SK-N-SH (cell line): Measurements from ENCODE around the gene FAM240A. TPM values are rescaled to one million over a fixed set of nuclear protein-coding genes. Genes with fewer than 3 reads are reported as not detected.

ENCODE experiments used
- CTCF ChIA-PET: fragments of 300-600, 350-600 bp; formaldehyde crosslinking; extraction: SDS; loops from one replicate; lab custom pipeline; 2021; lab: Yijun Ruan, JAX
- POLR2A ChIA-PET: fragments of 350-600 bp; sonication (Branson Sonifier 250); formaldehyde crosslinking; extraction: SDS; loops from one replicate; lab custom pipeline; 2020; ENCODE audit warnings: antibody characterized with exemption, inconsistent platforms; lab: Yijun Ruan, JAX
- DNase-seq: peaks from one replicate; pipeline ENCODE4 v3.0.0; 2012
- H2AFZ ChIP-seq: fragments of 200-600 bp; sonication (generic); 2 replicates; pipeline ENCODE4 v1.8.1; 2016; ENCODE audit warnings: antibody characterized with exemption, mild to moderate bottlenecking, low read depth
- H3F3A ChIP-seq: fragments of 200-600 bp; sonication (generic); replicated peaks from 2 replicates; pipeline ENCODE3; 2016; ENCODE audit warnings: antibody characterized with exemption, mild to moderate bottlenecking; ENCODE audit not compliant: insufficient read depth
- H3K27ac ChIP-seq, 2 experiments: fragments of 200-500 bp in 1 of 2; fragments of 200-600 bp in 1 of 2; sonication (Bioruptor generic) in 1 of 2; sonication (generic), shearing (Covaris generic) in 1 of 2; 2 replicates each; pipeline versions ENCODE4 v1.5.1 to v1.6.1; 2014 to 2016; ENCODE audit warnings: low read depth in 2 of 2, inconsistent platforms in 1 of 2, low read length in 1 of 2, mild to moderate bottlenecking in 1 of 2, mixed read lengths in 1 of 2
- H3K27me3 ChIP-seq: fragments of 200-600 bp; sonication (generic), shearing (Covaris generic); 2 replicates; pipeline ENCODE4 v1.6.1; 2016; ENCODE audit warnings: mixed run types; ENCODE audit not compliant: insufficient read depth
- H3K36me3 ChIP-seq, 2 experiments: fragments of 200-500 bp in 1 of 2; fragments of 200-600 bp in 1 of 2; sonication (Bioruptor generic) in 1 of 2; sonication (generic) in 1 of 2; replicated peaks in 1 of 2; 2 replicates each; pipeline versions ENCODE3 to v1.5.1; 2014 to 2016; ENCODE audit warnings: low read length in 1 of 2, mild to moderate bottlenecking in 1 of 2; ENCODE audit not compliant: insufficient read depth in 2 of 2, control insufficient read depth in 1 of 2
- H3K4me1 ChIP-seq, 2 experiments: fragments of 200-500 bp in 1 of 2; fragments of 200-600 bp in 1 of 2; sonication (Bioruptor generic) in 1 of 2; sonication (generic), shearing (Covaris generic) in 1 of 2; 2 replicates each; pipeline versions ENCODE4 v1.5.1 to v1.6.1; 2014 to 2016; ENCODE audit warnings: low read depth in 1 of 2, low read length in 1 of 2, mixed run types in 1 of 2; ENCODE audit not compliant: insufficient read depth in 2 of 2, control insufficient read depth in 1 of 2
- H3K4me2 ChIP-seq: fragments of 200-600 bp; sonication (generic), shearing (Covaris generic); 2 replicates; pipeline ENCODE4 v1.6.1; 2017; ENCODE audit warnings: mixed run types
- H3K4me3 ChIP-seq, 2 experiments: fragments of 200-500 bp in 1 of 2; fragments of 200-600 bp in 1 of 2; sonication (Bioruptor generic) in 1 of 2; sonication (generic), shearing (Covaris generic) in 1 of 2; 2 replicates each; pipeline versions ENCODE4 v1.5.1 to v1.8.1; 2014 to 2016; ENCODE audit warnings: low read depth in 2 of 2, inconsistent platforms in 1 of 2, low read length in 1 of 2, mild to moderate bottlenecking in 1 of 2, mixed read lengths in 1 of 2, moderate library complexity in 1 of 2
- H3K79me2 ChIP-seq: fragments of 200-600 bp; sonication (generic); 2 replicates; pipeline ENCODE4 v1.8.1; 2017; ENCODE audit warnings: mild to moderate bottlenecking; ENCODE audit not compliant: insufficient read depth
- H3K9ac ChIP-seq: fragments of 200-600 bp; sonication (generic); 2 replicates; pipeline ENCODE4 v1.6.1; 2017; ENCODE audit warnings: mixed run types
- H3K9me2 ChIP-seq: fragments of 200-600 bp; sonication (generic); 2 replicates; pipeline ENCODE4 v1.6.1; 2017; ENCODE audit warnings: mixed run types
- H3K9me3 ChIP-seq: fragments of 200-600 bp; sonication (generic); 2 replicates; pipeline ENCODE4 v1.6.1; 2017; ENCODE audit warnings: mixed run types, mild to moderate bottlenecking, moderate library complexity
- H4K20me1 ChIP-seq: fragments of 200-600 bp; sonication (generic); 2 replicates; pipeline ENCODE4 v1.6.1; 2017; ENCODE audit warnings: mild to moderate bottlenecking, mixed run types; ENCODE audit not compliant: insufficient read depth
- CHD2 ChIP-seq: fragments of 150-350 bp; IDR thresholded peaks from 2 replicates; pipeline ENCODE4 v1.6.1; 2018; ENCODE audit warnings: low read length; ENCODE audit not compliant: partially characterized antibody
- EP300 ChIP-seq, 2 experiments: IDR thresholded peaks; 2 replicates each; pipeline versions ENCODE4 v1.4.0 to v1.6.1; 2012; ENCODE audit warnings: borderline replicate concordance in 1 of 2, low read depth in 1 of 2, low read length in 1 of 2
- FOSL2 ChIP-seq: IDR thresholded peaks from 2 replicates; pipeline ENCODE4 v1.4.0; 2012; ENCODE audit warnings: low read depth, mild to moderate bottlenecking, moderate library complexity, borderline replicate concordance
- FOXJ3 ChIP-seq: sonication (generic); formaldehyde crosslinking; IDR thresholded peaks from 2 replicates; pipeline ENCODE4 v1.5.1; 2020; ENCODE audit warnings: mild to moderate bottlenecking, missing genetic modification reagents
- FOXM1 ChIP-seq: IDR thresholded peaks from 2 replicates; pipeline ENCODE4 v1.4.0; 2012; ENCODE audit warnings: low read depth, mild to moderate bottlenecking
- GABPA ChIP-seq: IDR thresholded peaks from 2 replicates; pipeline ENCODE4 v1.4.0; 2012; ENCODE audit warnings: low read depth, mild to moderate bottlenecking
- IRF3 ChIP-seq: fragments of 150-350 bp; IDR thresholded peaks from 2 replicates; pipeline ENCODE4 v1.6.1; 2016; ENCODE audit warnings: mild to moderate bottlenecking, low read depth, low read length
- JUND ChIP-seq: IDR thresholded peaks from 2 replicates; pipeline ENCODE4 v1.4.0; 2012
- MAX ChIP-seq: IDR thresholded peaks from 2 replicates; pipeline ENCODE4 v1.4.0; 2012; ENCODE audit warnings: low read depth
- MEF2A ChIP-seq: IDR thresholded peaks from 2 replicates; pipeline ENCODE4 v1.4.0; 2012; ENCODE audit warnings: low read depth, borderline replicate concordance
- MXI1 ChIP-seq: IDR thresholded peaks from 2 replicates; pipeline ENCODE4 v1.6.1; 2012; ENCODE audit warnings: mild to moderate bottlenecking, low read depth, low read length, improper control_type of control experiment
- NRF1 ChIP-seq: IDR thresholded peaks from 2 replicates; pipeline ENCODE4 v1.6.1; 2012; ENCODE audit warnings: low read depth, mild to moderate bottlenecking, low read length
- RAD21 ChIP-seq: IDR thresholded peaks from 2 replicates; pipeline ENCODE4 v1.6.1; 2012; ENCODE audit warnings: mild to moderate bottlenecking, low read length
- RCOR1 ChIP-seq: fragments of 150-350 bp; IDR thresholded peaks from 2 replicates; pipeline ENCODE4 v1.6.1; 2017; ENCODE audit warnings: antibody characterized with exemption, low read length
- RXRA ChIP-seq: IDR thresholded peaks from 2 replicates; pipeline ENCODE4 v1.4.0; 2012; ENCODE audit warnings: low read depth, mild to moderate bottlenecking, borderline replicate concordance
- SIN3A ChIP-seq: IDR thresholded peaks from 2 replicates; pipeline ENCODE4 v1.6.1; 2012; ENCODE audit warnings: low read depth, mild to moderate bottlenecking, low read length, moderate library complexity, borderline replicate concordance
- TAF1 ChIP-seq: IDR thresholded peaks from 2 replicates; pipeline ENCODE4 v1.6.1; 2012; ENCODE audit warnings: low read depth, mild to moderate bottlenecking, low read length, moderate library complexity, borderline replicate concordance
- TCF12 ChIP-seq: IDR thresholded peaks from 2 replicates; pipeline ENCODE4 v1.4.0; 2012
- TEAD4 ChIP-seq: IDR thresholded peaks from 2 replicates; pipeline ENCODE4 v1.4.0; 2012; ENCODE audit warnings: mild to moderate bottlenecking, borderline replicate concordance; ENCODE audit not compliant: insufficient read depth
- USF2 ChIP-seq: fragments of 150-350 bp; IDR thresholded peaks from 2 replicates; pipeline ENCODE4 v1.6.1; 2017; ENCODE audit warnings: antibody characterized with exemption, low read length, low read depth, borderline replicate concordance
- YY1 ChIP-seq: IDR thresholded peaks from 2 replicates; pipeline ENCODE4 v1.4.0; 2012; ENCODE audit warnings: low read depth, mild to moderate bottlenecking
- WGBS: methylation state at CpG from one replicate; pipeline ENCODE4 v1.1.6; 2017; ENCODE audit warnings: low lambda C conversion rate; 5-methylcytosine and 5-hydroxymethylcytosine counted together
- polyA plus RNA-seq, 3 experiments: library from polyadenylated mRNA; depleted of rRNA; stranded (reverse); fragments of >200 nt; gene quantifications; 2 replicates each; pipeline ENCODE4 v1.2.3, GENCODE V29; 2012

The FAM240A gene
- polyA plus RNA-seq, 1 of the 3 experiments (the other 2 are of a cell fraction) = not detected

GRCh38 chr3:46670891-46671427 lies 58.6 kb downstream of the FAM240A start (continued):
- TF ChIP-seq TCF12 (no peak), USF2 (no peak), SIN3A (no peak), MAX (no peak), FOSL2 (no peak), MXI1 (no peak), RAD21 (no peak), TAF1 (no peak), EP300 (IDR thresholded peaks at IDR 0.05; ENCODE audit: borderline replicate concordance in 1 of 2, low read depth in 1 of 2, low read length in 1 of 2) (no peak), FOXM1 (no peak), MEF2A (no peak), CHD2 (no peak), YY1 (no peak)

- TF ChIP-seq FOXJ3 (CRISPR knock-in tag) = no peak
- no peak for TF ChIP-seq EP300 (IDR thresholded peaks at IDR 0.05; ENCODE audit: borderline replicate concordance in 1 of 2, low read depth in 1 of 2, low read length in 1 of 2)
- no peak for TF ChIP-seq USF2
- no peak for TF ChIP-seq NRF1
- no peak for TF ChIP-seq IRF3
- no peak for TF ChIP-seq JUND
- no peak for TF ChIP-seq FOXM1
- no peak for TF ChIP-seq RXRA
- no peak for TF ChIP-seq GABPA
- no peak for TF ChIP-seq TEAD4
- TF ChIP-seq RCOR1 = no peak
- TF ChIP-seq MAX = no peak
- TF ChIP-seq SIN3A = no peak
- Histone ChIP-seq H3K36me3 (no peaks in the 10 kb centered on the region), H3F3A (no peaks in the 10 kb centered on the region), H3K9me2 (no peaks in the 10 kb centered on the region), H3K9me3 (no peaks in the 10 kb centered on the region), H4K20me1 (no peaks in the 10 kb centered on the region), H3K9ac (no peak overlapping the region), H3K4me1 (peaks cover 0 to 16% of the 10 kb centered on the region in 2 experiments; a peak in 1 of 4 replicates), H3K27me3 (no peaks in the 10 kb centered on the region), H3K4me3 (no peak overlapping the region), H3K4me2 (no peak overlapping the region), H3K79me2 (no peaks in the 10 kb centered on the region), H2AFZ (no peak overlapping the region), H3K27ac (no peak overlapping the region)
- ChIA-PET CTCF (interaction anchor here (1.1 to 5.4 kb wide), 4 partner anchors 28 to 238 kb away, joined by 3 to 24 read pairs (median 4); no protein-coding TSS in a partner anchor), POLR2A (no interaction called here)
- 58% methylated on average over 18 of the region's 25 CpGs for WGBS
- DNase-seq = peak; percentile 11
These were observed 59.4 kb downstream of the FAM240A start for GRCh38 chr3:46671541-46672348.
